H1 (cell line): ENCODE results near the gene SCO1. TPM values are rescaled to one million over a fixed set of nuclear protein-coding genes. Genes with fewer than 3 reads are reported as not detected.
"Not testable (repeated sequence)": the region's sequence is repeated elsewhere in the genome, so short reads cannot be mapped to it uniquely, and the experiment has no call there.

Experiments used
- CTCF ChIA-PET: fragments of 300-600 bp; sonication (Branson Sonifier 250); formaldehyde crosslinking; loops from one replicate; lab custom pipeline; 2021; ENCODE audit not compliant: partially characterized antibody; lab: Charles Lee
- POLR2A ChIA-PET: fragments of 300-600 bp; sonication (Branson Sonifier 250); formaldehyde crosslinking; loops from one replicate; lab custom pipeline; 2021; ENCODE audit warnings: inconsistent platforms; ENCODE audit not compliant: partially characterized antibody; lab: Charles Lee
- DNase-seq, 2 experiments: peaks; one replicate each; pipeline versions ENCODE4 v3.0.0 to v3.0.0-alpha.2; 2010 to 2022; ENCODE audit warnings: low spot score in 2 of 2, low read depth in 1 of 2, mixed read lengths in 1 of 2
- FAIRE-seq: peaks from 2 replicates; lab custom pipeline; 2011; peaks lifted over from hg19 to GRCh38; lab: Jason Lieb, UNC
- H2AFZ ChIP-seq: 2 replicates; pipeline ENCODE4 v1.8.1; 2012; ENCODE audit warnings: low read length, inconsistent platforms
- H2AK5ac ChIP-seq: 2 replicates; pipeline ENCODE4 v1.6.1; 2013; ENCODE audit warnings: low read depth, low read length
- H2BK120ac ChIP-seq: replicated peaks from 2 replicates; pipeline ENCODE3; 2013; ENCODE audit warnings: low read depth, low read length, inconsistent platforms
- H2BK12ac ChIP-seq: 2 replicates; pipeline ENCODE4 v1.6.1; 2013; ENCODE audit warnings: low read depth, low read length
- H2BK15ac ChIP-seq: 2 replicates; pipeline ENCODE4 v1.6.1; 2013; ENCODE audit warnings: low read length
- H2BK20ac ChIP-seq: 2 replicates; pipeline ENCODE4 v1.6.1; 2013; ENCODE audit warnings: low read length
- H2BK5ac ChIP-seq: 2 replicates; pipeline ENCODE4 v1.6.1; 2013; ENCODE audit warnings: low read depth, low read length
- H3K14ac ChIP-seq: 2 replicates; pipeline ENCODE4 v1.6.1; 2013; ENCODE audit warnings: inconsistent platforms; ENCODE audit not compliant: insufficient read length
- H3K18ac ChIP-seq: 2 replicates; pipeline ENCODE4 v1.6.1; 2013; ENCODE audit warnings: low read length; ENCODE audit errors: extremely low read depth
- H3K23ac ChIP-seq: 2 replicates; pipeline ENCODE4 v1.6.1; 2013; ENCODE audit warnings: inconsistent platforms; ENCODE audit not compliant: insufficient read length
- H3K23me2 ChIP-seq: 2 replicates; pipeline ENCODE4 v1.6.1; 2013; ENCODE audit warnings: low read depth, low read length
- H3K27ac ChIP-seq: 2 replicates; pipeline ENCODE4 v1.6.1; 2011; ENCODE audit warnings: low read depth, low read length, inconsistent platforms
- H3K27me3 ChIP-seq, 4 experiments: replicated peaks in 1 of 4; 1 replicate in 1 of 4; 2 replicates in 3 of 4; pipeline versions ENCODE4 v1.6.1 to v1.8.1; 2011 to 2013; ENCODE audit warnings: low read length in 3 of 4, mild to moderate bottlenecking in 3 of 4, inconsistent platforms in 2 of 4, mixed read lengths in 2 of 4, moderate library complexity in 1 of 4; ENCODE audit not compliant: control insufficient read depth in 3 of 4, insufficient read depth in 3 of 4; ENCODE audit errors: extremely low read depth in 1 of 4
- H3K36me3 ChIP-seq, 4 experiments: 2 replicates each; pipeline versions ENCODE4 v1.6.1 to v1.8.1; 2011 to 2013; ENCODE audit warnings: mild to moderate bottlenecking in 4 of 4, low read length in 3 of 4, moderate library complexity in 2 of 4, control low read depth in 1 of 4, inconsistent platforms in 1 of 4; ENCODE audit not compliant: insufficient read depth in 4 of 4, control insufficient read depth in 2 of 4
- H3K4ac ChIP-seq: replicated peaks from 2 replicates; pipeline ENCODE3; 2013; ENCODE audit warnings: low read length, low read depth, mixed read lengths, inconsistent platforms; ENCODE audit not compliant: insufficient read length
- H3K4me1 ChIP-seq, 4 experiments: replicated peaks in 1 of 4; 1 replicate in 1 of 4; 2 replicates in 3 of 4; pipeline versions ENCODE4 v1.6.1 to v1.8.1; 2011 to 2013; ENCODE audit warnings: low read length in 3 of 4, inconsistent platforms in 2 of 4, mixed read lengths in 1 of 4; ENCODE audit not compliant: insufficient read depth in 4 of 4, control insufficient read depth in 3 of 4
- H3K4me2 ChIP-seq, 2 experiments: 2 replicates each; pipeline versions ENCODE4 v1.6.1 to v1.8.1; 2011 to 2013; ENCODE audit warnings: low read depth in 2 of 2, low read length in 2 of 2, control low read depth in 1 of 2, inconsistent platforms in 1 of 2, mild to moderate bottlenecking in 1 of 2; ENCODE audit not compliant: insufficient read depth in 1 of 2
- H3K4me3 ChIP-seq, 4 experiments: fragments of 200-600, 300-600 bp in 1 of 4; sonication (generic), shearing (Covaris generic), sonication (Bioruptor Twin) in 1 of 4; 2 replicates each; pipeline versions ENCODE4 v1.5.1 to v1.8.1; 2011 to 2016; ENCODE audit warnings: low read length in 4 of 4, low read depth in 3 of 4, control low read depth in 2 of 4, inconsistent platforms in 2 of 4, mild to moderate bottlenecking in 2 of 4, mixed read lengths in 1 of 4, moderate library complexity in 1 of 4; ENCODE audit not compliant: insufficient read depth in 2 of 4; ENCODE audit errors: extremely low read depth in 1 of 4
- H3K56ac ChIP-seq: replicated peaks from 2 replicates; pipeline ENCODE3; 2013; ENCODE audit warnings: low read depth, mild to moderate bottlenecking, mixed read lengths, low read length, inconsistent platforms; ENCODE audit not compliant: insufficient read length
- H3K79me1 ChIP-seq: 2 replicates; pipeline ENCODE4 v1.6.1; 2013; ENCODE audit warnings: low read depth, low read length, control low read depth
- H3K79me2 ChIP-seq, 2 experiments: 2 replicates each; pipeline versions ENCODE4 v1.6.1 to v1.8.1; 2012 to 2013; ENCODE audit warnings: low read length in 2 of 2, mild to moderate bottlenecking in 2 of 2, inconsistent platforms in 1 of 2; ENCODE audit not compliant: insufficient read depth in 2 of 2, control insufficient read depth in 1 of 2
- H3K9ac ChIP-seq, 4 experiments: replicated peaks in 1 of 4; 1 replicate in 1 of 4; 2 replicates in 3 of 4; pipeline versions ENCODE4 v1.6.1 to v1.8.1; 2011 to 2013; ENCODE audit warnings: low read depth in 3 of 4, low read length in 3 of 4, control low read depth in 2 of 4, mild to moderate bottlenecking in 2 of 4, moderate library complexity in 2 of 4, inconsistent platforms in 1 of 4; ENCODE audit errors: extremely low read depth in 1 of 4
- H3K9me3 ChIP-seq, 2 experiments: 2 replicates each; pipeline versions ENCODE4 v1.6.1 to v1.8.1; 2012 to 2013; ENCODE audit warnings: mild to moderate bottlenecking in 2 of 2, moderate library complexity in 2 of 2, control low read depth in 1 of 2, inconsistent platforms in 1 of 2, low read depth in 1 of 2, low read length in 1 of 2, mixed read lengths in 1 of 2; ENCODE audit not compliant: insufficient read depth in 2 of 2
- H4K20me1 ChIP-seq, 2 experiments: replicated peaks in 1 of 2; 2 replicates each; pipeline versions ENCODE3 to v1.8.1; 2011 to 2013; ENCODE audit warnings: inconsistent platforms in 2 of 2, low read length in 2 of 2, mild to moderate bottlenecking in 1 of 2; ENCODE audit not compliant: insufficient read depth in 2 of 2, control insufficient read depth in 1 of 2
- H4K5ac ChIP-seq: 2 replicates; pipeline ENCODE4 v1.6.1; 2013; ENCODE audit warnings: low read length, low read depth, mixed read lengths, inconsistent platforms; ENCODE audit not compliant: insufficient read length
- H4K8ac ChIP-seq: 2 replicates; pipeline ENCODE4 v1.8.0; 2013; ENCODE audit warnings: mild to moderate bottlenecking, moderate library complexity, low read length, inconsistent platforms; ENCODE audit not compliant: insufficient read depth; ENCODE audit errors: extremely low read depth
- H4K91ac ChIP-seq: replicated peaks from 2 replicates; pipeline ENCODE3; 2013; ENCODE audit warnings: low read length, mixed read lengths, inconsistent platforms; ENCODE audit not compliant: insufficient read length
- WGBS, 2 experiments: shearing (Covaris generic) in 1 of 2; methylation state at CpG; one replicate each; pipeline versions ENCODE4 v1.1.6 to v1.1.7; 2013 to 2015; ENCODE audit warnings: low lambda C conversion rate in 2 of 2, mixed read lengths in 2 of 2, inconsistent platforms in 1 of 2, low coverage in 1 of 2, missing lambda C conversion rate in 1 of 2; ENCODE audit not compliant: insufficient replicate concordance in 2 of 2, insufficient coverage in 1 of 2, insufficient read length in 1 of 2; ENCODE audit errors: extremely low coverage in 1 of 2, missing lambda C conversion rate in 1 of 2; 5-methylcytosine and 5-hydroxymethylcytosine counted together
- polyA plus RNA-seq, 7 experiments: library from polyadenylated mRNA; depleted of rRNA in 3 of 7; stranded (reverse) in 5 of 7; unstranded in 2 of 7; fragments of >200 nt in 5 of 7; fragments of 200-250 nt in 2 of 7; gene quantifications; 1 replicate in 5 of 7; 2 replicates in 1 of 7; 4 replicates in 1 of 7; pipeline versions ENCODE4 v1.2.1 to v1.2.3, GENCODE V29; 2011 to 2013; ENCODE audit warnings: missing spikeins in 2 of 7, mixed read lengths in 2 of 7
- total RNA-seq: library from RNA; stranded (reverse); fragmentation: NEBNext Ultra II Directional; extraction: Animal tissue kit (Norgen Biotek cat#: 25700); gene quantifications from 2 replicates; pipeline ENCODE4 v1.2.1, GENCODE V29; 2021

Gene SCO1
- total and polyA plus RNA-seq, 2 of the 8 experiments (the other 6 are each of a cell fraction or from before 2014, with no cell fraction given): 18.7 to 61.8 TPM

DNA sequence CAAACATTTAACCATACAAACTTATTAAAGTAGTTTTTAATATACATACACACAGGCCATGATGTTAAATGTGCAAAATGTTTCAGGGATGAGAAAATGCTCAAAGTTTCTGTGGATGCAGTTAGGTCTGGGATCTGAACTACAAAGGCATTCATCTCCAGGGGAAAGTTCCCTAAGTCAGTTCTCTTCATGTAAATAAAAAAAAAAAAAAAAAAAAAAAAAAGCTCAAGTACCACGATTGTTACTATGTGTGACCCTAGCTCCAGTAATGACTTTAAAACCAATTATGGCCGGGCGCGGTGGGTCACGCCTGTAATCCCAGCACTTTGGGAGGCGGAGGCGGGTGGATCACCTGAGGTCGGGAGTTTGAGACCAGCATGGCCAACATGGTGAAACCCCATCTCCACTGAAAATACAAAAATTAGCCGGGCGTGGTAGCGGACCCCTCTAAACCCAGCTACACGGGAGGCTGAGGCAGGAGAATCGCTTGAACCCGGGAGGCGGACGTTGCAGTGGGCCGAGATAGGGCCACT is 1.4 kb downstream of the SCO1 start:
- H3K79me2 ChIP-seq: peaks cover 8 to 72% of the 10 kb centered on the region in 2 experiments
- POLR2A ChIA-PET: interaction anchor here (1.0 to 2.2 kb wide), 5 partner anchors 10 to 35 kb away, joined by 3 to 9 read pairs (median 3); partner anchors contain the start of gene TMEM220
- H4K91ac ChIP-seq, H2AK5ac ChIP-seq, H2AFZ ChIP-seq, H3K14ac ChIP-seq, H2BK5ac ChIP-seq, H2BK12ac ChIP-seq, H3K27me3 ChIP-seq, H3K79me1 ChIP-seq, H3K23me2 ChIP-seq, DNase-seq, H3K27ac ChIP-seq, H4K20me1 ChIP-seq, H3K9me3 ChIP-seq, H3K56ac ChIP-seq, H2BK120ac ChIP-seq, H2BK15ac ChIP-seq, H3K4ac ChIP-seq, H3K23ac ChIP-seq, H4K5ac ChIP-seq, H2BK20ac ChIP-seq, H3K18ac ChIP-seq, FAIRE-seq, H3K4me1 ChIP-seq, H4K8ac ChIP-seq: not testable (repeated sequence)
- WGBS, 2 experiments: 95% methylated on average over 17 of the region's 17 CpGs; no CpG with 5 or more reads in 1 of the 2 experiments
- CTCF ChIA-PET: interaction anchor here (1.0 to 2.5 kb wide), 5 partner anchors 11 to 66 kb away, joined by 3 to 17 read pairs (median 7); no protein-coding TSS in a partner anchor
- peak overlapping the region; percentile 76 to 97 (median 84); a peak in 7 of 8 replicates for H3K4me3 ChIP-seq
- H3K9ac ChIP-seq: peak overlapping the region in 2 of 4 experiments; percentile 88 to 92; a peak in 2 of 7 replicates
- peak overlapping the region; percentile 79 to 91 for H3K4me2 ChIP-seq
- peaks cover 2 to 49% (median 29%) of the 10 kb centered on the region in 4 experiments; a peak in 6 of 8 replicates for H3K36me3 ChIP-seq
